SK-MEL-5 (cell line): ENCODE measurements around the gene ADGRV1. TPM values are rescaled to one million over a fixed set of nuclear protein-coding genes. Genes with fewer than 3 reads are reported as not detected.

Experiments
- DNase-seq: peaks from one replicate; pipeline ENCODE4 v3.0.0-alpha.2; 2016; ENCODE audit warnings: low read depth, low spot score
- in situ Hi-C: cut with HindIII; loops from 2 replicates; pipeline ENCODE4 v1.10.0; 2016; ENCODE audit warnings: low sequenced_read_pairs, high pct_unique_total_duplicates, low pct_unique_long_range_greater_than_20kb
- total RNA-seq: library from RNA; depleted of rRNA; stranded (reverse); fragments of >200 nt; shearing (Covaris generic); gene quantifications from 2 replicates; pipeline ENCODE4 v1.2.3, GENCODE V29; 2014

The ADGRV1 gene
- total RNA-seq, 1 experiment from 2014 or later: 0.58 TPM

DNA sequence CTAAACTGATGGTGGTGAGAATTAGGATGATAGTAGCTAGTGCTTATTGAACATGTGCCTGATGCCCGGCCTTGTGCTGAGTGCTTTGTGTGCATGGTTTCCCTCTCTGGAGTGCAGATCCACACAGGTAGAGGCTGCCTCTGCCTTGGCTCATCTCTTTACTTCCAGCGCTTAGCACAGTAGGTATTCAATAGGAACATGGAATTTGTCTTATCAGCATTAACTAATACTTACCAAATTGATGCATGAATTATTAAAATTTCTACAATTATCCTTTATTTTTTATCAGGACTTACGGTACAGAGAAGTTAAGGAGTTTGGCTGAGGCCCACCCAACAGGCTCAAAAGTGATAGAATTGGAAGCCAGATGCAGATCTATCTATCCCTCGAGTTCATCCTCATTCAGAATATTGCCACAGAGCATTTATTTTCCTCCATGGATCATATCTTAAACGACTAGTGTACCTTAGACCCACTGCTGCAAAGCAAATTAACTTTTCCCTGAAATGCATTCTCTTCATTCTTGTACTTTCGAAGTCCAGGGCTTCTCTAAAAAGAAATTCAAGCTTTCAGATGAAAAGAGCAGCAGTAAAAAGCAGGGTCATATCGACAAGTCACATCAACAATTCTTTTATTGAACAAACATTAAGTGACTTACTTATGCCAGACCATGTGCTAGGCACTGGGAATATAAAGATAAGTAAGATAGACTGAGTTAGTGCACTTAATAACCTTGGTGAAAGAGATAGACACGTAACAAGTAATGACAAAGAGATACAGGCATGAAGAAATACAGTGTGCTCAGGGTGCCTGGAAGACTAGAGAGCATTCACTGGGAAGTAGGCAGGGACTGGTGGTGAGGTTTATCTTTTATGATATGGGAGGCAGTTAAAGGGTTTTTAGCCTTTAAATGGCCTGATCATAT lies 534.5 kb downstream of the ADGRV1 start:
- in situ Hi-C loops: no loop called here
- no peak for DNase-seq

DNA sequence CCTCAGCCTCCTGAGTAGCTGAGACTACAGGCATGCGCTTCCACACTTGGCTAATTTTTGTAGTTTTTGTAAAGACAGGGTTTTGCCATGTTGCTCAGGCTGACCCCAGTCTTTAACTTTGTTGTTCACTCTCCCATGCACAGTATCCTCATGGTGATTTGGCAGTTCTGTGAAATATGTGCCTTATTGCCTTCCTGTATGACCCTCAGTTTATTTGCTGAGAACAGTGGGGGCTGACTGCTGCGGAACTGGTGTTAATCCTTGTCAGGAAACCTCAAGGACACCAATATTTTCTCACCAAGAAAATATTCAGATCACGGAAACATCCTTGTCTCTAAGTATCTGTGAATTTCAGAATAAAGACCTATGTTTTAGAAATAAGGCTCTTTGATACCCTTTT lies 536.7 kb downstream of the ADGRV1 start:
- in situ Hi-C loops: no loop called here
- DNase-seq: no peak

DNA sequence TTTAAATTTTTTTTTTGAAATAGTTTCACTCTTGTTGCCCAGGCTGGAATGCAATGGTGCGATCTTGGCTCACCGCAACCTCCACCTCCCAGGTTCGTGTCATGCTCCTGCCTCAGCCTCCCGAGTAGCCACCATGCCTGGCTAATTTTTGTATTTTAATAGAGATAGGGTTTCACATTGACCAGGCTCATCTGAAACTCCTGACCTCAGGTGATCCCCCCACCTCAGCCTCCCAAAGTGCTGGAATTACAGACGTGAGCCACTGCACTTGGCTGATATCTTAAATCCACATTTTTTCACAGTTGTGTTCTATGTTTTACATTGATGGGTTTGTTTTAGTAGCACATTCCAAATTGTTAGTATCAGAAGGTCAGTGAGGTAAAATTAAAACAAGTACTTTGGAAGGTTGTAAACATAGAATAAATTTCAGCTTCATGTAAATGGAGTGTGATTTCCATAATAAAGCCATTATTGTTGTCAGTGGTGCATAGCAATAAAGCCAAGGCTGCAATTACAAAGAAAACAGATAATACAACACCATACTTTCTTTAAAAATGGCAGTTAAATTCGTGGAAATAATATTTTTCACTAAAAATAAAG lies 537.3 kb downstream of the ADGRV1 start:
- no peak for DNase-seq
- in situ Hi-C loops: no loop called here

DNA sequence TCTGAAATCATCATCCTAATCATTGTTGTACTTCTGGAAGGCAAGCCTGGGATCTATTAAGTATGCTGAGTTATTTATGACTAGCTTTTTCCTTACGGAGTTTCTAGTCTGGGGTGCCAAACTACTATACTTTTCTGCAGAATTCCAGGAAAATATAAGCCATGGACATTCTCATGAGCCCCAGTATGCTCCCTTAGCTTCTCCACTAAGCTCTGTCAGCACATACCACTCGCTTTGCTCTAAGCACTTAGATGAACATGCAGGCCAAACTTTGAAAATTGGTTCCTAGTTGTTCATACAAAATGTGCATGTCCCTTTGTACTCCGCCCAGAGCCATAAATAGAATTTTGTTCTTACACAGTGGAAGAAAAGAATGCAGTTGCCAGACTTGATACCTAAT lies 539.9 kb downstream of the ADGRV1 start:
- in situ Hi-C loops: no loop called here
- DNase-seq: no peak

DNA sequence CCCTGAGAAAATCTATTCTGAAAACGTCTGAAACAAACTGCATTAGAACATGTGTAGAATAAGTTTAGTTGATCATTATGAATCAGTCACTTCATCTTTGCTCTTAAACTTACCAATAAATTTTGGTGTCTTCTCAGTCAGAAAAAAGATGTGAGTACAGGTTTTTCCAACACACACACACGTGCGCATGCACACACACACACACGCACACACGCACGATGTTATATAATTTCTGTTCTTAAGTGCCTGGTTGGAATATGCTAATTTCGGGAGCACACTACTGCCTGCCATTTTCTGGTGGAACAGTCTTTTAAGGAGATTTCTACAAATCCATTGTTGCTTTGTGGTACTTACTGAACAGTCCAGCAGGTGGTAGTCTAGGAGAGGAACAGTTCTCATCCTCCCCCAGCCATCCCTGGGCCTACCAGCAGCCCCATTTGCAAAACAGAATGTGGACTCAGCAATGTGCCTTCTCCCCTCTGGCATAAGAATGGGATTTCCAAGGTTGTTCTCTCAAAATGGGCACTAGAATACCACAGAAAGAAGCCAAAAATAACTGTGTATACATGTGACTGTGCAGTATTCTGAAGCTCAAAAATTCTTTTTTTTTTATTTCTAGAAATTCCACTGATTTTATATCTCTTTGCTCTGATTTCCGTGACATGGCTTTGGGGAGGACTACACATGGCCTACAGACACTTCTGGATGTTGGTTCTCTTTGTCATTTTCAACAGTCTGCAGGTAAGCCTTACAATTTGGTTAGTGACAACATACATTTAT lies 543.2 kb downstream of the ADGRV1 start:
- in situ Hi-C loops: no loop called here
- peak; percentile 93 for DNase-seq

DNA sequence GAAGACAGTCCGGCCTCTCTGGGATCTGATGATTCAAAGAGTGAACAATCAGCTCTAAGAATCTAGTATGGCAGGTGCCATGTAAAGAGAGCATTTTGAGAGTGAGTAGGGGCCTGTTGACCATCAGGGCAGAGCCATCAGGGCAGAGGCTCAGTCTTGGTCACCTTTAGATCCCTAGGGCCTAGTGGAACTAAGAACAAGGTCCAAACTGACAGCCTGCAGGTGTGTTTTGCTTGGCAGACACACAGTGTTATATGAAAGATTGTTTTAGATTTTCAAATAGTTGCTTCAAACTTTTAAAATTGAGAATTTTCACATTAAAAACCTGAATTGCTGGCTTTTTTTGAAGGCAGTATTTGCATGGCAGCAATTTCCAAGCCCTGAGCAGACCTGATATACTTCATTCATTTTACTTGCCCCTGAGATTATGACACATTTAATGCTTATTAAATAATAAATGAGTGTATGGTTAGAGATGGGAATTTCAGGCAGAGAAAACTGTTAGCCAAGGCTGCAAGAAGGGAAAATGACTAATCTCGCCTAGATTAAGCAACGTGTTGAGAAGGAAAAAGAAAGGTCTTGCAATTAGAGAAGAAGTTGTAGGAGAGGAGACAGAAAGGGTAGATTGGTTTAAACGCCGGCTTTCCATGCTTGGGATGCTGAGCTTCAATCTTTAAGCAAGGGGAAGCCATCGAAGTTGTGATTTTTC lies 544.9 kb downstream of the ADGRV1 start:
- in situ Hi-C loops: no loop called here
- DNase-seq: no peak

DNA sequence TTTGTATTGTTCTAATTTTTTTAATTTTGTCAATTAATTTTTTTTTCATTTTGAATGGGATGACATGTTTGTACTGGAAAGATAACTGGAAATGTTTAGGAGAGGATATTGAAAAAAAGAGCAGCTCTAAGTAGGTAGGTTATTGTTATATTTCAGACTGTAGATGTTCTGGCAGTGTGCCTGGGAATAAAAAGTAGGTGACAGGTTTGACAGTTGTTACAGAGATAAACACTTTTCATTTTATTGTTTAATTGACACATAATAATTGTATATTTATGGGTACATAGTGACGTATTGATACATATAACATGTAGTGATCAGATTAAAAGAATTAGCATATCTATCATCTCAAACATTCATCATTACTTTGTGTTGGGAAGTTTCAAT lies 545.5 kb downstream of the ADGRV1 start:
- DNase-seq: no peak
- in situ Hi-C loops: no loop called here

DNA sequence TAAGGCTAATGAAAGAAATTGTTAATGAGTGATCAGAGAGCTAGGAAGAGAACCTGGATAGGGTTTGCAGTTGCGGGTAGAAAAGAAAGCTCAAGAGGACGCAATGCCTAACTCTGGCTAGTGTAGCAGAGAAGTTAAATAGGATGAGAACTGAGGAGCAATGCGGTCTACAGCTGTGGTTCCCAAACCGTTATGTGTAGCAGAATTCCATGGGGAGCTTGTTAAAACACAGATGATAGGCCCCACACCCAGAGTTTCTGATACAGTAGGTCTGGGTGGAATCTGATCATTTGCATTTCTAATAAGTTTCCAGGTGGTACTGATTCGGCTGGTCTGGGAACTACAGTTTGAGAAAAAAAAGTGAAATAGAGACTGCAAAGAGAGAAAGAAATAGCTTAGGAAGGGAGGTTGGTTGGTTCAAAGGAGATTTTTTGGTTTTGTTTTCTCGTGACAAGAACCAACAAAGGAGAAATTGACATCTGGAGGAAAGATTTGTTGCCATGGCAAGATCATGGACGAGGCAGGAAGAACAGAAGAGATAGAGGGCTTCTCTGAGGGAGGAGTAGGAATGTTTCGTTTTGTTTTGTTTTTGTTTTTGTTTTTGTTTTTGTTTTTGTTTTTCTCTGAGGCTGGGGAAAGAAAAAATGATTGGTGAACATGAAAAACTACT lies 548.4 kb downstream of the ADGRV1 start:
- in situ Hi-C loops: no loop called here
- DNase-seq: no peak

DNA sequence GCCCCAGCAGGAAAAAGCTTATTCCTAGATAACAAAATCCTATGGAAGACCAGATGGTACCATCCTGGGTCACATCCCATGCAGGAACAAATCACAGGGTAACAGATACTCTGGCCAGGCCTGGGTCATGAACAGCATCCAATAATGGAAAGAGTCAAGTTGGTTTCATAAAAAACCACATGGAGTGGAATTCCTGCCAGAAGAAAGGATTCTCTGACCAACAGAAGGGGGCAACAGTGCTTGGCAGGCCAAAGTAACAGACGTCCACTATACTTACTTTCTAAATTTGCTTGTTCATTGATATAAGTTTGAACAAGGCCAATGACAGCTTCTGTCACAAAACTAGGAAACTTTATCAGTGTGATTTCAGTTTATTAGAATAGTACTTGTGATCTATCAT lies 551.0 kb downstream of the ADGRV1 start:
- in situ Hi-C loops: no loop called here
- peak; percentile 71 for DNase-seq

DNA sequence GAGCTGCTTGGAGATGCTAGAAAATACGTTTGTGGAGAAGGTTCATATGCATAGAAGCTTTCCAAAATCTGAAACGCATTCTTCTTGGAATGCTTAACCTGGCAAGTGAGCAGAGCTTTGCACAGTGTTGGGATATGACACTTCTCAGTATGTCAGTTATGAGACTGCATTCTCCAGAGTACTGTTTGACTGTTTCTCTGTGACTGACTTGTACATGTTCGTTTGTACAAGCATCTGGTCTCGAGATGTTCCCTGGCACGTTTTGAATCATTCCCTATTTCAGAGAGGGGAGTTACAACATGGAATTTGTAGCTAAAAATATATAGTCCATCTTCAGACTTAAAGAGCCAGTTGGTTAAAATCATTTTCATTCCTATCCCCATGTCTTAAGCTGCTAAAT lies 552.1 kb downstream of the ADGRV1 start:
- in situ Hi-C loops: no loop called here
- DNase-seq: no peak

DNA sequence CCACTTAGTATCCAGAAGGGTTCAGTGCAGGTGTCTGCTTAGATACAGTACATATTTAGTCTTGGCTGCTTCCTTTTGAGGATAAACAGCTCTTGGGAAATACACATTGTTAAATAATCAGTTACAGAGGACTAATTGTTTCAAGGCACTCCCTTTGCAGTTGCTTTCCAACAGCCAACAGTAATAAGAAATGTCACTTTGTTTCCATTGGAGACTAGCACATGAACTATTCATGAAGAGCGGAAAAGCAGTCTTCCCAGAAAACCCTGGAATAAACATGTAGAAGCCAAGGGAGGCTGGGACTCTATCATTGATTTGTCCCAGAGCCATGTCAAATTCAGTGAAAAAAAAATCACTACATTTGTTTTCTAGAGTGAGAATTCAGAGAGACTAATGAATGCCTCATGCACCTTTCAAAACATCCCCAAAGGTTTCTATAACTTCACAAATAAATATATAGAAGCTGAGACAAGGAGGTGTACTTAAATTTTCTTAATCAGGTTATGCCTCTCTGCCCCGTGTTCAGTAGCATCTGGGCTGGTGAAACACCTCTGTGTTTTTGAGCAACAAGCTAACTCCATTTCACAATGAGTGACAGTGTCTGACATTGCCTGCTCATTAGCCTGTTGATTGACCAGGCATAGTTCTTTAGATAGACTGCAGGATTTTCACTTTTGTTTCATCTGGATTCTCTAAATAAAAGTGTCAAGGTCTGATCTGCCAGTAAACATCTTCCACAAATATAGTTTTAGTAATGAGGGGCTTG lies 553.1 kb downstream of the ADGRV1 start:
- peak; percentile 71 for DNase-seq
- in situ Hi-C loops: no loop called here

DNA sequence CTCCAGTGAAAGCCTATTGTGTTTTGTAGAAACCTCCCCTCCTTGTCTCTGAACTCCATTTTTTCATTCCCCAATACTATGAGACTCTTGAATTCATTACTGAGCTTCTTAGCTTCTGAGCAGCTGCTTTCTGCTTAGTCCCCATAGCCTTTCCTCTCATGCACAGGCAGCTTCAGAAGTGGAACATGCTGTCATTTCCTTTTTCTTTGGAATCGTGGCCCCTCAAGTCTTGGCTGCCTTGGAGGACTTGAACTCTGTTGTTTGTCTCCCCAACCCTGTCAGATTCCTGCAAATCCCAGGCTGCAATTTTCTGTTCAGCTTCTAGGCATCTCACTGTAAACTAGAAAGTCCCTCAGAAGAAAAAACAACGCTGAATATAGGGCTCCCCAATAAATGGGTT lies 556.1 kb downstream of the ADGRV1 start:
- in situ Hi-C loops: no loop called here
- DNase-seq: no peak

DNA sequence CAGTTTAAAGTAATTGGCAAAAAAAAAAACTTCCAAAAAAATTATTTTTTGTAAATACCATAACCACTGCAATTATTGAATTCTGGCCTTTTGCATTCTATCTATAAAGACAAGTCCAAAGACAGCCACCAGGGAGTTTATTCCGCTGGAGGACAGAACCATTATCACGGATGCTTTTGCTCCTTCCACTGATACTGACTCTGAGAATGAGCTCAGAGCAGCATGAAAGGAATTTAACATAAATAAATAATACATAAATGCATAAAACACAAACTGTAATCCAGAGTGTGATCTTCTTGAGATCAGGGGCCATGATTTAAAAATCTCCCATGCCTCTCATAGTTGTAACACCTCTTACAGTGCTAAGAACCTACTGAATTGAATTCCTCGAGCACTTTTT lies 559.8 kb downstream of the ADGRV1 start:
- DNase-seq: no peak
- in situ Hi-C loops: no loop called here

DNA sequence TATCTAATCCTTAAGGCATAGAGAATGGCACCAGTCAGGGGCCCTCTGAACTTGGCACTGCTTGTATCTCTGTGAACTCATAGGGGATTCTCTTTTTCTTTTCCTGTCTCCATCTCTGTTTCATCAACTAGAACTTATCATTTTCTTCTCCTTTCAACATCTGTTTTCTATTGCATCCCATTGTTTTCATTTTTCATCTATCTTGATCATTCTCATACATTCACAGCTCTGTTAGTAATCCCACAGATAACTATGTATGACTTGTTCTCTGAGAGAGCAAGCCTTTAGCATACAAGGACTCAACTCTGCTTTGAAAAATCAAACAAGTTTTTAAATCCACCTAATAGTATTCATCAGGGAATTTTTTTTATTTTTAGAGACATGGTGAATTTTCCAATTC lies 560.2 kb downstream of the ADGRV1 start:
- no peak for DNase-seq
- in situ Hi-C loops: no loop called here

DNA sequence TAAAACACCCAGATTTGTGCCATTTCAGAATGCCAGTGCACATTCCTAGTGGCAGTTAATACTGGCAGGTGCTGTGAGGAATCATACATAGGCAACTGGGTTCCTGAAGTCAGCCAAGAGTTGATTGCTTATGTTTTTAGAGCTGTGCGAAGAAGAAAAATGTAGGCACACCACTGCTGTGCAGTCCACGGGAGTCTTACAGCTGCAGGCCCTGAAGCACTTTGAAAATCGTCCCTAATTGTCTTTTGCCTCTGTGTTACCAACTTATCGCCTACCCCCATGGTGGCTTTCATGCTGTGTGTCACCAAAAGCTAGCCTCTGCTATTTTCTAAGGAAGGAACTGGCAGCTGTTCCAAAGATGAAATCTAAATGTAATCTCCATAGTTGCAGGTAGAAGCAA lies 560.6 kb downstream of the ADGRV1 start:
- DNase-seq: no peak
- in situ Hi-C loops: no loop called here

DNA sequence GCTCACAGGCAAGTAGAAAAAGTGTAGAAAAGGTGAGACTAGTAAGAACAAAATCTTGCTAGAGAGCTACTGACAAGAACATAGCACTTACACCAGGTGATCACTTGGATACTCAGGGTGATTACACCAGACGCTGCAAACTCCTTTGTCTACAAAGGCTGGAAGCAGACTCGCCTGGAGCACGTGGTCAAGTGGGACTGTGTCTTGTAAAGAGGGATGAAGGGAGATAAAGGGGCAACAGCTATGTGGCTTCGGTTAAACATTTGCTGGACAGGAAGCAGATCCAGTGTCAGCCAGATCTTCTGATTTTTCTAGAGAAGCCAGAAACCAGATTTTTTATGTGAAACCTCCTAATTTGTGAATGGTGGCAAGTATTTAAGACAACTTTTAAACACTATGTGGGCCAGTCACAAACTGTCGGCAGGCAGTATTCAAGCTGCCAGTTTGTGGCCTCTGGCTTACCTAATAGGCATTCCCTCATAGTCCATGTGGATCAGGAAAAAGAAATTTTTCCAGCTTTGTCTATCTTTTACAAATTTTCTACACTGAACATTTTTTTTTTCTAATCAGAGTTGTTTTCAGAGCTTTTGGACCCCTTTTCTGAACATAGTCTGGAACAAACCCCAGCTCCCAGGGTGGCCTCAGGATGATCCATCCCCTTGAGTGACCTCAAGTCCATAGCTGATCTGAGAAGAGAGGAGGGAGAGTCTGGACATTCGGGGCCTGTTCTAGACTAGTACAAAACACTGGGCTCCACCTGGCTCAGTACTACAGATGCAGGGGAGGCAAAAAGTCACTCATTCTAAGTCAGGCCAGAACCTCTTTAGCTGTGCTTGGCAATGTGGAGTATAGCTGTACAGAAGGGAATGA lies 561.6 kb downstream of the ADGRV1 start:
- DNase-seq: no peak
- in situ Hi-C loops: no loop called here
